ENCODE data around the gene WNT2B.
A peak's percentile ranks its signal among the peaks of the same experiment; 100 is the strongest.
"Not testable (repeated sequence)": the region's sequence is repeated elsewhere in the genome, so short reads cannot be mapped to it uniquely, and the experiment has no call there.

Gene WNT2B

DNA sequence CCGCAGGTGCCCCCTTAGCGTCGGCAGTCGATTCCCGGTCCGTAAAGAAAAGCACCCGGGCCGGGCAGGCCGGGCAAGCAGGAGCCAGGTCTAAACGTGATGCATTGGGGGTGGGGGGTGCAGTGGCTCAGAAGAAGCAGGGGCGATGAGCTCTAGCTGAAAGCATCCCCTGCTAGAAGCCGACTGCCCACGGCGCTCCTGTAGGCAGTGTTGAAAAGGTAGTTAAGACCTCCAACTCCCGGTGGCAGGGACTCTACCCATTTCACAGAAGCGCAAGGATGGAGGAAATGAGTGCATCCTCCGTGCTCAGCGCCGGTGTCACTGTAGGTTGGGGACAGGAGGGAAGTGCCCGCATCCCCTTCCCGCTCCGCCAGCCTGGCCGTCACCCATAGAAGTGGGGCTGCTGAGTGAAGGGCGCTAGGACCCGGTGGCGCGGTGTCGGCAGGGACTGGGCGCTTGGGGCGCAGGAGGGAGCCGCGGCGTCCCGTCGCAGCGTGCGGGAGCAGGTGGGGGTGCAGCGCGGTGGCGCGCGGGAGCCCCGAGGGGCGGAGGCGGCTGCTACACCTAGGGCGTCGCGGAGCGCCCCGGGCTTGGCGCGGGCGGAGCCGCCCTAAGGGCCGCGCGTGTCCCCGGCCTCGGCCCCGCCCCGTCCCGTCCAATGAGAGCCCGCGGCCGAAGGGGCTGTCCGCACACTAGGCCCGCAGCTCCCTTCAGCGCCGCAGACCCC, at the start of gene WNT2B:
WNT2B (plus strand) TSS at position 688 of the 727 bp plus-strand sequence. CDS start 298 bp downstream, outside the sequence.
- DNase-seq: peak in 22 of 56 donors; percentile 11 to 64 (median 36)

DNA sequence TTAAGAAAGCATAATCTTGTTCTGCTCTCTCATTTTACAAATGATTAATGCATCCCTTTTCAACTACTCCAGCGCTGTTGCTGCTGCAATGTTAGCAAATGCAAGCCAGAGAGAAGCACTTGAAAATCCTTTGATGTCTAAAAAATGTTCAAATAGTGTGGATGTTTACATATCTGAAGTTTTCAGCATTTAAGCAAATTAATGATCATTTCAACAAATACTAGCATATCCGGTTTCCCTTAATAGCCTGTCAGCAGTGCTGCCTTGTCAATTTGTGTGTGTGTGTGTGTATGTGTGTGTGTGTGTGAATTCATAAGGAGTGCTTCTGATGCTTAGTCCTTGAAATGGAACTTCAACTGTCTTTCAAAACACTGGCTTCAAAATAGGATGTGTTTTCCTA, 48.1 kb upstream of the WNT2B start:
- no peak for DNase-seq

GRCh38 chr1:112461200-112461871, 47.4 kb upstream of the WNT2B start:
- DNase-seq: no peak

GRCh38 chr1:112462953-112463279, 45.8 kb upstream of the WNT2B start:
- no peak for DNase-seq

DNA sequence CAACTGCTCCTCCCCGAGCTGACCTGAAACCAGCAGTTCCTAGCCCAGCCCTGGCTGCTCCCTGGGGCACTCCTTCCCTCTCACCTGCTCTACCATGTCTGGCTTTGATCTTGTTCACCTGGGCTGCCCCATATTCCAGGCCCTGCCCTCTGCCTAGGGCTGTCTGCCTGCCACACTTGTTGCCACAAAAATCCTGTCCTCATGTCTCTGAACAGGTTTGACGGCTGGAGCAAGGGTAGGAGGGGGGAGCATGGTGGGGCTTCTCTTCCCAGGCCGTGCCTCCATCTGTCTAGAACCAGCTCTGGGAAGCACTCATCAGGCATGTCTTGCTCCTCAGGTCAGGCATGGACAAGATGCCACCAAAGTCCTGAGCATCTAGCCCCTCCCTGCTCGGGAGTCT, 44.3 kb upstream of the WNT2B start:
- DNase-seq: peak in 2 of 56 donors; percentile 12 to 14

DNA sequence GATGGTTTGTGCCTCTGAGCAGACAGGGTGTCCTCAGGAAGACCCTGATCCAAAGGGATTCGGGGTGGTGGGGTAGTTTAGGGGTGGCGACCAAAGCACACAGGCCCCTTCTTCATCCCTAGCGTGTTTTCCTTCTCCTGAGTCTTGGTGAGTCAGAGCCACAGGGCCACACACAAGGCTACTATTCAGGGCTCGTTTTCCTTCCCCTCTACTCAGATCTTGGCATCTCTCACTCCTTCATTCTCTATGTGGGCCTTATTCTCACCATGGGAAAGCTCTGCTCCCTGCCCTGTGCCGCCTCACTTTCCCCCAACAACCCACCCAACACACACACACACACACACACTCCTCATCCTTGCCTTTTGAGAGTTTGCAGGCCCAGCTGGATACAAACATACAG, 43.6 kb upstream of the WNT2B start:
- DNase-seq: peak in 16 of 56 donors; percentile 10 to 47 (median 20)

DNA sequence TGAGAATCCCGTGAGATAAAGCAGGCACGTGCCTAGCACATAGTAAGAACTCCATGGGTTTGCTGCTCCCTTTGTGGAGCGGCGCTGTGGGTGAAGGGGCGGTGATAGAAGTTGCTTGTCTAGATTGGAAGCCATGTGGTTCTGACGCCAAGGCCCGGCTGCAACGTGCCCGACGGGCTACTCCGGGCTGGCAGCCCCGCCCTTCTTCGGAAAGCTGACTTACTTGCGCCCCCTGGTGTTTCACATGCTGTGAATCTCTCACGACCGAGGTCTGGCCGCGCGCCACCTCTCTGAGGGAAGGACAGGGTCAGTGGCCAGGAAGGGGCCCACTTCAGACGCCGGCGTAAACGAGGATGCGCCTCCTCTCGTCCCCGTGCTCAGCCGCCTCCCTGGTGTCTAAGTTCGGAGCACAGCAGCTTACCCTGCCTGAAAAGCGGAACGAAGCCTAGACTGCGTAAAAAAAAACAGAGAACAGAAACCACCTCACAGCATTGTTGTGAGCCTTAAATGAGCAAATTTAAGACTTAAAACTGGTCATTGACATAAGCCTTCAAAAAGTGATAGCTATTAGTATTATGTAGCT, 42.6 kb upstream of the WNT2B start:
- DNase-seq: peak; percentile 50 to 97 (median 90)

- DNase-seq: not testable (repeated sequence)
Measured at GRCh38 chr1:112470324-112470723, 38.4 kb upstream of the WNT2B start.

DNA sequence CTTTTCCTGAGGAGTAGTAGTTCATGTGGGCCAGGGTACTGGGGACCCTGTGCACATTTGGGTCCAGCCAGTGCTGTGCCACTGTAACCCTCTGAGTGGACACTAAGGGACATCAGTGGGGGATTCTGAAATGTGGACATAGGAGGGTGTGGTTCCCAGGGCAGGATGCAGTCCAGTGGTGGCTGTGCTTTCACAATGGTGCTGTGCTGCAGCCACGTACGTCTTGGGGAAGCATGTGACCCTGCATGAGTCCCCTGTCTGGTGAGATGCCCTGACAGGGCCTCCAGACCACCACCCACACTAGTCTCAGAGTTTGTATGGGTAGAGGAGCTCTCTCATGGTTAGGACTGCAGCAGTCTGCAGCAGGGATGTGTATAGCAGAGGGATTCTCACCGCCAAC, 37.8 kb upstream of the WNT2B start:
- no peak for DNase-seq

GRCh38 chr1:112472142-112472541, 36.6 kb upstream of the WNT2B start:
- DNase-seq: no peak

DNA sequence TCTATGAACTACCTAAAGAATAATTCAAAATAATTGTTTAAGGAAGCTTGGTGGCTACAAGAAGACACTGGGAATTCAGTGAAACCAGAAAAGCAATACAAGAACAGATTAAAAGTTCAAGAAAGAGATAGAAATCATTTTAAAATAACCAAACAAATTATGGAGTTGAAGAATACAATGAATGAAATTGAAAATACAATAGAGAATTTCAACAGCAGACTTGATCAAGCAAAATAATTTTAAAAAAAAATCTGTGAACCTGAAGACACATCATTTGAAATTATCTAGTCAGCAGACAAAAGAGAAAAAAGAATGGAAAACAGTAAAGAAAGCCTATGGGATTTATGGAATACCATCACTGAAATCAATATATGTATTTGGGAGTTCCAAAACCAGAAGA, 31.2 kb upstream of the WNT2B start:
- no peak for DNase-seq

DNA sequence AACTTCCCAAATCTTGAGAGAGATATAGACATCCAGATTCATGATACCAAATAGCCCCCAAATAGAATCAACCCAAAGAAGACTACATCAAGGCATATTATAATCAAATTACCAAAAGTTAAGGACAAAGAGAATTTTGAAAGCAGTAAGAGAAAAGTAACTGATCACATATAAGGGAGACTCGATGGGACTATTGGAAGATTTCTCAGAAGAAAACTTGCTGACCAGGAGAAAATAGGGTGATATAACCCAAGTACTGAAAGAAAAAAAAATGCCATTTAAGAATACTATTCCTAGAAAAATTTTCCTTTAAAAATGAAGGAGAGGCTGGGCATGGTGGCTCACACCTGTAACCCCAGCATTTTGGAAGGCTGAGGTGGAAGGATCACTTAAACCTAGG, 30.5 kb upstream of the WNT2B start:
- no peak for DNase-seq

DNA sequence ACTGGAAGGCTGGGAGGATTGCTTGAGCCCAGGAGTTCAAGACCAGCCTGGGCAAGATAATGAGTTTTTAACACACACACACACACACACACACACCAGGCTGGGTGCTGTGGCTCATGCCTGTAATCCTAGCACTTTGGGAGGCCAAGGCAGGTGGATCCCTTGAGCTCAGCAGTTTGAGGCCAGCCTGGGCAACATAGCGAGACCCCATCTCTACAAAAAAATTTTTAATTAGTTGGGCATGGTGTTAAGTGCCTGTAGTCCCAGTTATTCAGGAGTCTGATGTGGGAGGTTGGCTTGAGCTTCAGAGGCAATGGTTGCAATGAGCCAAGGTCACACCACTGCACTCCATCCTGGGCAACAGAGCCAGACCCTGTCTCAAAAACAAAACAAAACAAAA, 22.7 kb upstream of the WNT2B start:
- not testable (repeated sequence) for DNase-seq

- not testable (repeated sequence) for DNase-seq
Measured at GRCh38 chr1:112487686-112488085, 21.1 kb upstream of the WNT2B start.

DNA sequence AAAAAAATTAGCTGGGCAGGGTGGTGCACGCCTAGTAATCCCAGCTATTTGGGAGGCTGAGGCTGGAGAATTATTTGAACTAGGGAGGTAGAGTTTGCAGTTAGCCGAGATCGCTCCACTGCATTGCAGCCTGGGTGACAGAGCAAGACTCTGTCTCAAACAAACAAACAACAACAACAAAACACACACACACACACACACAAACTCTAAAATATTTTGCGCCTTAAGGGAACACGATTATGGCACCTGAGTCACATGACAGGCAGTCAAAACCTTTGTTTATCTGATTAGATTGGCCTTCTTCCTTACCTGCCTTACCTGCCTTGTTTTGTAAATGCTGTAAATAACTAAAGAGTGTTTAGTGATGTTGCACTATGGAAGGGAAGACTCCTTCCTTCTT, 20.6 kb upstream of the WNT2B start:
- no peak for DNase-seq

DNA sequence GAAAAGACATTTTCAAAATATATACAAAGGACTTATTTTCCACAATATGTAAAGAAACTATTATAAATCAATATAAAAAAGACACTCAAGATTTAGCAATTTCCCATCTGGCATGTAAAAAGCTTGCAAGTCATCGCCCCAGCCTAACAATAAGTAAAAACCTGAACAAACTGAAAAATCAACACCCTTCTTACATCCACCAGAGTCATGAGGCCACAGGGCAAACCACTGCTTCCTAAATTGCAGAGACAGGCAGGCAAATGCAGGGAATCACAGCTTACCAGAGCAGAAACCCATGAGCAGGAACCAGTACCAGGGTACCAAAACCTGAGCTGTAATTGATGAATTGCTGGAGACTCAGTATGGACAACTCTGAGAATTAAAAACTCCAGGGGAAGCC, 16.7 kb upstream of the WNT2B start:
- DNase-seq: no peak

DNA sequence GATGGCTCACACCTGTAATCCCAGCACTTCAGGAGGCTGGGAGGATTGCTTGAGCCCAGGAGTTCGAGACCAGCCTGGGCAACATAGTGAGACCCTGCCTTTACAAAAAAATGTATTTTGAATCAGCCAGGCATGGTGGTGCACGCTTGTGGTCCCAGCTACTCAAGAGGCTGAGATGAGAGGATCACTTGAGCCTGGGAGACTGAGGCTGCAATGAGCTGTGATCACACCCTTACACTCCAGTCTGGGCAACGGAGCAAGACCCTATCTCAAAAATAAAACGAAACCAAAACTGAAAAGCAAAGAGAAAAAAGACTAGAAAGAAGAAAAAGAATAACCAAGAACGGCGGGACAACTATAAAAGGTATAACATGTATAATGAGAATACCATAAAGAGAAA, 15.4 kb upstream of the WNT2B start:
- DNase-seq: no peak

DNA sequence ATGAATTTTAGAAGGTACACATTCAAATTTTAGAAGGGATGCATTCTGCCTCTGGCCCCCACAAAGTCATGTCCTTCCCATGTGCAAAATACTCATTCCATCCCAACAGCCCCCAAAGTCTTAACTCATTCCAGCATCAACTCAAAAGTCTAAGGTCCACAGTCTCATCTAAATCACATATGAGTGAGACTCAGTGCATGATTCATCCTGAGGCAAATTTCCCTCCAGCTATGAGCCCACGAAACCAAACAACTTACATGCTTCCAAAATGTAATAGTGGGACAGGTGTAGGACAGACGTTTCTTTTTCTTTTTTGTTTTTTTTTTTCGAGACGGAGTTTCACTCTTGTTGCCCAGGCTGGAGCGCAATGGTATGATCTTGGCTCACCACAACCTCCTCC, 12.5 kb upstream of the WNT2B start:
- no peak for DNase-seq

DNA sequence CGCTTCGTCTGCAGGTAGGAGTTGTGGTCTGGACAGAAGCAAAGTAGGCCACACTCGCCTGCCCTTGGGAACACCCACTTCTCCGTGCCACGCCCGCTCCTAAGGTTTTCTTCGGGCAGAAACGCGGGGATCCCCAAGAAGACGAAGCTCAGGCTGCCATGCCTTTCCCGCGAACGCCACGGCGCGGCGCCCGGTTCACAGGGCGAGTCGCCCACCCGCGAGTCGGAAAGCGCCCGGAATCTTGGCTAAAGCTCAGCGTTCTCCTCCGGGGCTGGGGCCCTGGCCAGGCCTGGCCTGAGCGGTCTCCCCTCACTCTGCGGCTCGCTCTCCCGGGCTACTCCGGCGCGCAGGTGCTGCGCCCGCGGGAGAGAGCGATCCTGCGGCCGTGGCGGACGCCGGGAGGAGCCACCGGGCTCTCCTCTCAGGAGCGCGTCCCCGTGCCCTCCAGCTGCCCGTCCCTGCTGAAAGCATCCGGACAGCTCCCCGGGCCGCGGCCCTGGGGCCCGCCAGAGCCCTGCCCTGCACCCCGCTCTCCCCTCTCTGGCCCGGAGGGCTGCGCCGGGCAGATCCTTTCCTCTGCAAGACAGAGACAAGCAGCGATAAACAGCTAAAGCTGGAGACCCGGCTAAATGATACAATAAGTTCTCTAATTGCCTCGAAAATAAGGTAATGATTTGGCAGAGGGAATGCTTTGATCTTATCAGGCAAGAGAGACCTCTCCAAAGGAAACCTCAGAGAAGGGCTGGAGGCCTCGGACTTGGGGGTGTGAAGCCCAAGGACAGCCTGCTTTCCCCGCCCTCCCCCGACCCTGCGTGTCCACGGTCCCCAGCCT, 6.7 kb upstream of the WNT2B start:
- DNase-seq: peak in 50 of 56 donors; percentile 8 to 86 (median 62)

GRCh38 chr1:112502826-112503225, 5.9 kb upstream of the WNT2B start:
- DNase-seq: no peak

DNA sequence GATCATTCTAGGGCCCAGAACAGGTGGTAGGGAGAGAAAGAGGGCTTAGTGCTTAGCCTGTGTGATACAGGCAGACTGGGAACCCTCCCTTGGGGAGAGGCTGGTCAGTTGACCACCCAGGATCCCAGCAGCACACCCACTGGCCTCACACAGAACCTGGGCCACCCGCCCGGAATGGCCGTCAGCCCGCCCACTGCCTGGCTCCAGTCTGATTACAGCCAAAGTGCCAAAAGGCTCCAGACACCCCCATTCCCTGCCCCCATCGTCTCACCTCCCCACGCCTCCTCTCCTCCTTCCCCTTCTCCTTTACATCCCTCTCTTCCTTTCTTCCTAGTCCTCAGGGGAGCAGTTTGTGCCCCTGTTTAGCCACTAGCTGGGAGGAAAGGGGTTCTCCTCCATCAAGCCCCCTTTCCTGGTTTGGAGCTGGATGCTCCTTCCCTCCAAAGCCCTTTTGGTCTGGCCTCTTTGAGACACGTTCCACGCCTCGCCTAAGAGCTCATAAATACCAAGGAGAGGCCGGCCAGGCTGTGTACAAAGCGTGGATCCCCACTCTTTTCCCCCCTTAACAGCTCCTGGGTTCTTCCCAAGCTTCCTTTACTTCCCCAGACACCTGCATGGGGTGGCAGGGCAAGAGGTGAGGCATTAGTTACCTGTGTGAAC, 4.6 kb upstream of the WNT2B start:
- no peak for DNase-seq

All from nucleus accumbens (tissue), 56 donors.